HG02870 (cell line): ENCODE measurements around the gene GABRG3.
"Not testable (repeated sequence)": the region's sequence is repeated elsewhere in the genome, so short reads cannot be mapped to it uniquely, and the experiment has no call there.

Experiments
- ATAC-seq: cut with Tn5 transposase; IDR thresholded peaks from one replicate; pipeline ENCODE4 v1.9.1; 2021; ENCODE audit warnings: mild to moderate bottlenecking, moderate library complexity; ENCODE audit not compliant: unreplicated experiment

GABRG3 gene

GRCh38 chr15:27170851-27171250, 199.9 kb downstream of the GABRG3 start:
- no peak for ATAC-seq

GRCh38 chr15:27172821-27173220, 201.8 kb downstream of the GABRG3 start:
- no peak for ATAC-seq

- ATAC-seq, result no peak
Observed at GRCh38 chr15:27175472-27176153, 204.6 kb downstream of the GABRG3 start.

GRCh38 chr15:27176785-27177406, 205.9 kb downstream of the GABRG3 start:
- no peak for ATAC-seq

GRCh38 chr15:27179789-27180188, 208.8 kb downstream of the GABRG3 start:
- no peak for ATAC-seq

- no peak for ATAC-seq
Observed at GRCh38 chr15:27182561-27183110, 211.7 kb downstream of the GABRG3 start.

- no peak for ATAC-seq
Observed at GRCh38 chr15:27183201-27183600, 212.2 kb downstream of the GABRG3 start.

GRCh38 chr15:27191515-27191914, 220.5 kb downstream of the GABRG3 start:
- not testable (repeated sequence) for ATAC-seq

GRCh38 chr15:27196691-27197090, 225.7 kb downstream of the GABRG3 start:
- no peak for ATAC-seq

- no peak for ATAC-seq
Observed at GRCh38 chr15:27201425-27201824, 230.4 kb downstream of the GABRG3 start.

- ATAC-seq, result no peak
Observed at GRCh38 chr15:27210176-27210575, 239.2 kb downstream of the GABRG3 start.

GRCh38 chr15:27214032-27214431, 243.1 kb downstream of the GABRG3 start:
- ATAC-seq, result no peak

- ATAC-seq, result no peak
Observed at GRCh38 chr15:27214961-27215360, 244.0 kb downstream of the GABRG3 start.

- ATAC-seq, result no peak
Observed at GRCh38 chr15:27218426-27218825, 247.4 kb downstream of the GABRG3 start.

- ATAC-seq, result no peak
Observed at GRCh38 chr15:27219636-27220035, 248.7 kb downstream of the GABRG3 start.

GRCh38 chr15:27220199-27220598, 249.2 kb downstream of the GABRG3 start:
- no peak for ATAC-seq

- no peak for ATAC-seq
Observed at GRCh38 chr15:27222479-27222878, 251.5 kb downstream of the GABRG3 start.

- no peak for ATAC-seq
Observed at GRCh38 chr15:27223179-27223578, 252.2 kb downstream of the GABRG3 start.

- ATAC-seq, result no peak
Observed at GRCh38 chr15:27231811-27232210, 260.8 kb downstream of the GABRG3 start.

GRCh38 chr15:27232876-27233275, 261.9 kb downstream of the GABRG3 start:
- ATAC-seq, result no peak

- no peak for ATAC-seq
Observed at GRCh38 chr15:27234593-27234992, 263.6 kb downstream of the GABRG3 start.

- no peak for ATAC-seq
Observed at GRCh38 chr15:27235161-27235560, 264.2 kb downstream of the GABRG3 start.
